Measurements from ENCODE around the gene BCKDK.
A peak's percentile ranks its signal among the peaks of the same experiment; 100 is the strongest.

BCKDK gene

DNA sequence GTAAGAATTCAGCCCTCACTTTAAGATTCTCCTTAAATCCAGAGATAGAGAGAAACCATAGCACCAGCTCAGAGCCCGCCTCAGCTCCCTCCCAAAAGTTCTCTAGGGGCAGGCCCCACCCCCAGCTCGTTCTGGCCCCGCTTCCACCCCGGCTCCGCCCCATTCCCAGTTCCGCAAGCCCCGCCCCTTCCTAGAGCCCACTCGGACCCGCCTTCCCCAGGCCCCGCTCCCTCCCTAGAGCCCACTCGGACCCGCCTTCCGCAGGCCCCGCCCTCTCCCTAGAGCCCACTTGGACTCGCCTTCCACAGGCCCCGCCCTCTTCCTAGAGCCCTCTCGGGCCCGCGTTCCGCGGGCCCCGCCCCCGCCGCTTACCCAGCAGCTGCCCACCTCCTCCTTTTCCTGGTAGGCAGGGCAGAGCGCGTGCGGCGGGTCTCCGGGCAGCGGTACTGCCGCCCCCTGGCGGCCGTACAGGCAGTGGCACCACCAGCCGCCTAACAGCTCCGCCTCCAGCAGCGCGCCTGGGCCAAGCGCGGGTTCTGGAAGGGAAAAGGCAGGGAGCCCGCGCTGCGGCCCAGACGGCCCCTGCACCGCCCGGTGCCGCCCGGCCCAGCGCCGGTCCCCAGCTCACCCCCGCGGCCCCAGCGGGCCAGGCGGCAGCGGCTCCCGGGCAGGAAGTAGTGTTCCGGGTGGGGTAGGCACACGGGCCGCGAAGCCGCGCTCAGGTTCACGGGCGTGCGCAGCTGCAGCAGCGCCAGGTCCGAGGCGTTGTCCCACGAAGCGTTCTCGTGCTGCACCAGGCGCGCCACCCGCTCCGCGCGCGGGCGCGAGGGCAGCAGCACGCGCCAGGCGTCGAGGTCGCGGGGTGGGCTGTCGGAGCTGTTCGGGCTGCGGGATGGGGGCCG, 34.2 kb downstream of the BCKDK start (continued):
- TF ChIP-seq ZNF23 (tag by site-specific recombination; IDR thresholded peaks at IDR 0.05; ENCODE audit: borderline replicate concordance) = no peak
- TF ChIP-seq KLF10 (tag by site-specific recombination; IDR thresholded peaks at IDR 0.05) = peak; percentile 60; the same call in 1 of the 2 replicates
- no peak for TF ChIP-seq ZNF274 (IDR thresholded peaks at IDR 0.05; ENCODE audit: low read length)
- no peak for TF ChIP-seq ZNF274 (tag by site-specific recombination; IDR thresholded peaks at IDR 0.05; ENCODE audit: borderline replicate concordance)
- TF ChIP-seq, protein P1, sequence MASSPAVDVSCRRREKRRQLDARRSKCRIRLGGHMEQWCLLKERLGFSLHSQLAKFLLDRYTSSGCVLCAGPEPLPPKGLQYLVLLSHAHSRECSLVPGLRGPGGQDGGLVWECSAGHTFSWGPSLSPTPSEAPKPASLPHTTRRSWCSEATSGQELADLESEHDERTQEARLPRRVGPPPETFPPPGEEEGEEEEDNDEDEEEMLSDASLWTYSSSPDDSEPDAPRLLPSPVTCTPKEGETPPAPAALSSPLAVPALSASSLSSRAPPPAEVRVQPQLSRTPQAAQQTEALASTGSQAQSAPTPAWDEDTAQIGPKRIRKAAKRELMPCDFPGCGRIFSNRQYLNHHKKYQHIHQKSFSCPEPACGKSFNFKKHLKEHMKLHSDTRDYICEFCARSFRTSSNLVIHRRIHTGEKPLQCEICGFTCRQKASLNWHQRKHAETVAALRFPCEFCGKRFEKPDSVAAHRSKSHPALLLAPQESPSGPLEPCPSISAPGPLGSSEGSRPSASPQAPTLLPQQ (tag by site-specific recombination; IDR thresholded peaks at IDR 0.05) = 0 out of 2 replicates have a peak, but pooled peaks have one; percentile 23
- TF ChIP-seq ZNF600 (tag by site-specific recombination; IDR thresholded peaks at IDR 0.05) = no peak
- TF ChIP-seq ZNF792 (tag by site-specific recombination; IDR thresholded peaks at IDR 0.05) = no peak
- peak; percentile 92 for TF ChIP-seq KLF9 (tag by site-specific recombination; IDR thresholded peaks at IDR 0.05; ENCODE audit: low read depth)
- no peak for TF ChIP-seq ZNF202 (tag by site-specific recombination; IDR thresholded peaks at IDR 0.05; ENCODE audit: borderline replicate concordance)
- TF ChIP-seq, protein P2, sequence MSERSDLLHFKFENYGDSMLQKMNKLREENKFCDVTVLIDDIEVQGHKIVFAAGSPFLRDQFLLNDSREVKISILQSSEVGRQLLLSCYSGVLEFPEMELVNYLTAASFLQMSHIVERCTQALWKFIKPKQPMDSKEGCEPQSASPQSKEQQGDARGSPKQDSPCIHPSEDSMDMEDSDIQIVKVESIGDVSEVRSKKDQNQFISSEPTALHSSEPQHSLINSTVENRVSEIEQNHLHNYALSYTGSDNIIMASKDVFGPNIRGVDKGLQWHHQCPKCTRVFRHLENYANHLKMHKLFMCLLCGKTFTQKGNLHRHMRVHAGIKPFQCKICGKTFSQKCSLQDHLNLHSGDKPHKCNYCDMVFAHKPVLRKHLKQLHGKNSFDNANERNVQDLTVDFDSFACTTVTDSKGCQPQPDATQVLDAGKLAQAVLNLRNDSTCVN (tag by site-specific recombination; optimal IDR thresholded peaks at IDR 0.05) = peak; percentile 94
- no peak for TF ChIP-seq SETDB1 (IDR thresholded peaks at IDR 0.05; ENCODE audit: insufficient read length, low read length)
- peak; percentile 81 for TF ChIP-seq ZBTB8A (tag by site-specific recombination; IDR thresholded peaks at IDR 0.05)
- TF ChIP-seq ZBTB7A (tag by site-specific recombination; IDR thresholded peaks at IDR 0.05; ENCODE audit: low read depth) = 0 out of 2 replicates have a peak, but pooled peaks have one; percentile 45
- TF ChIP-seq ZNF404 (tag by site-specific recombination; IDR thresholded peaks at IDR 0.05) = no peak
- no peak for TF ChIP-seq ZNF140 (tag by site-specific recombination; IDR thresholded peaks at IDR 0.05)
- no peak for TF ChIP-seq ZNF488 (tag by site-specific recombination; IDR thresholded peaks at IDR 0.05)
- TF ChIP-seq ZNF266 (tag by site-specific recombination; IDR thresholded peaks at IDR 0.05; ENCODE audit: low read depth) = no peak
- TF ChIP-seq IKZF3 (tag by site-specific recombination; IDR thresholded peaks at IDR 0.05) = peak; percentile 75
- TF ChIP-seq ZNF639 (tag by site-specific recombination; IDR thresholded peaks at IDR 0.05) = 0 out of 2 replicates have a peak, but pooled peaks have one; percentile 17
- TF ChIP-seq GLIS1 (tag by site-specific recombination; IDR thresholded peaks at IDR 0.05) = peak; percentile 48; the same call in 1 of the 2 replicates
- peak; percentile 96 for TF ChIP-seq SP3 (tag by site-specific recombination; IDR thresholded peaks at IDR 0.05)
- TF ChIP-seq, protein P3, sequence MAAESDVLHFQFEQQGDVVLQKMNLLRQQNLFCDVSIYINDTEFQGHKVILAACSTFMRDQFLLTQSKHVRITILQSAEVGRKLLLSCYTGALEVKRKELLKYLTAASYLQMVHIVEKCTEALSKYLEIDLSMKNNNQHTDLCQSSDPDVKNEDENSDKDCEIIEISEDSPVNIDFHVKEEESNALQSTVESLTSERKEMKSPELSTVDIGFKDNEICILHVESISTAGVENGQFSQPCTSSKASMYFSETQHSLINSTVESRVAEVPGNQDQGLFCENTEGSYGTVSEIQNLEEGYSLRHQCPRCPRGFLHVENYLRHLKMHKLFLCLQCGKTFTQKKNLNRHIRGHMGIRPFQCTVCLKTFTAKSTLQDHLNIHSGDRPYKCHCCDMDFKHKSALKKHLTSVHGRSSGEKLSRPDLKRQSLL (tag by site-specific recombination; IDR thresholded peaks at IDR 0.05) = peak; percentile 100
- TF ChIP-seq KLF16 (tag by site-specific recombination; IDR thresholded peaks at IDR 0.05) = peak; percentile 57
- TF ChIP-seq MZF1 (tag by site-specific recombination; IDR thresholded peaks at IDR 0.05; ENCODE audit: borderline replicate concordance) = no peak
- TF ChIP-seq ZNF239 (tag by site-specific recombination; IDR thresholded peaks at IDR 0.05) = no peak
- peak; percentile 93 for TF ChIP-seq PRDM10 (tag by site-specific recombination; IDR thresholded peaks at IDR 0.05)
- peak; percentile 35; the same call in 1 of the 2 replicates for TF ChIP-seq ZXDB (tag by site-specific recombination; IDR thresholded peaks at IDR 0.05)
- peak; percentile 29 for TF ChIP-seq ZNF654 (tag by site-specific recombination; IDR thresholded peaks at IDR 0.05; ENCODE audit: low read depth)
- TF ChIP-seq ZNF184 (tag by site-specific recombination; IDR thresholded peaks at IDR 0.05) = peak; percentile 53; the same call in 1 of the 2 replicates
- TF ChIP-seq REPIN1 (tag by site-specific recombination; IDR thresholded peaks at IDR 0.05; ENCODE audit: low read depth) = no peak

Data from HEK293 (cell line).